Measurements from ENCODE around the gene TMEM273. TPM values are rescaled to one million over a fixed set of nuclear protein-coding genes. Genes with fewer than 3 reads are reported as not detected.

TMEM273 gene
- total RNA-seq = 1.7 TPM

- peak; percentile 66 for DNase-seq
Observed at GRCh38 chr10:49187950-49188761, at the start of gene TMEM273. TMEM273 (minus strand) TSS chr10:49188391; CDS start chr10:49188336, 55 bp downstream.

GRCh38 chr10:49237985-49238384, 49.8 kb upstream of the TMEM273 start:
- DNase-seq = no peak

GRCh38 chr10:49235392-49235791, 47.2 kb upstream of the TMEM273 start:
- no peak for DNase-seq

GRCh38 chr10:49231086-49231820, 43.1 kb upstream of the TMEM273 start:
- no peak for DNase-seq

DNA sequence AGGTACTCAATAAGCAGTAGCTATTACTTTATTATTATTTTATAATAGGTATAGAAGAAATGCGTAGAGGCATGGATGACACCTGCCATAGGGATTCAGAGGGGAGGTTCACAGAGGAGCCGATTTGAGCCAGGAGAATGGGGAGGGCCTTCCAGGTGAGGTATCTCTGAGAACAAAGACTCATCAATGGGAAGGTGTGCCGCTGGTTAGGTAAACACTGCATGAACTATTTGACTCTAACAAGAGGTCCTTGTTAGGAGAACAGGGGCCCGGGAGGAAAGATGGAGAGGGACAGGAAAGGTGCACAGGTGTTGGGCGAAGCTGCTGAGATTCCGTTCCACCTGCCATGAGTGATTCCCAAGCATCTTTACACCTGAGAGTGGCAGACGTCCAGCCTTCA, 41.8 kb upstream of the TMEM273 start:
- no peak for DNase-seq

- DNase-seq = no peak
Observed at GRCh38 chr10:49228677-49229076, 40.5 kb upstream of the TMEM273 start.

DNA sequence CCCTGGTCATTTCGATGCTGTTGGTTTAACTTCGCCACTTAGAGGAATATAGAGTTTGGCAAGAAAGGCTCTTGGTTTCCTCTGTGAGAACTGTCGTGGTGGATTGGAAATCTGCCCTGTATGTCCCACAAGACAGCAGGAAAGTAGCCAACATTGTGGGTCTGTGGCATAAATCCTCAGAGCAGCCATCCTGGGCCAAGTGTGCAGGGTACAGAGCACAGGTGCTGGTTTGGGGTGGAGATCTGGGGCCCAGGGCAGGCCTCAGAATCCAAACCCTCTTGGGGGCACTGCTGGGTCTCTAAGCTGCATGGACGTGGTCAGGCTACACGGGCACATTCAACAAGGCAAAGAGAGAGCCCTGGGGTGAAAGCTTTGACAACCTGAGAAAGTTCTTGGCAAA, 39.2 kb upstream of the TMEM273 start:
- no peak for DNase-seq

- no peak for DNase-seq
Observed at GRCh38 chr10:49226594-49226993, 38.4 kb upstream of the TMEM273 start.

DNA sequence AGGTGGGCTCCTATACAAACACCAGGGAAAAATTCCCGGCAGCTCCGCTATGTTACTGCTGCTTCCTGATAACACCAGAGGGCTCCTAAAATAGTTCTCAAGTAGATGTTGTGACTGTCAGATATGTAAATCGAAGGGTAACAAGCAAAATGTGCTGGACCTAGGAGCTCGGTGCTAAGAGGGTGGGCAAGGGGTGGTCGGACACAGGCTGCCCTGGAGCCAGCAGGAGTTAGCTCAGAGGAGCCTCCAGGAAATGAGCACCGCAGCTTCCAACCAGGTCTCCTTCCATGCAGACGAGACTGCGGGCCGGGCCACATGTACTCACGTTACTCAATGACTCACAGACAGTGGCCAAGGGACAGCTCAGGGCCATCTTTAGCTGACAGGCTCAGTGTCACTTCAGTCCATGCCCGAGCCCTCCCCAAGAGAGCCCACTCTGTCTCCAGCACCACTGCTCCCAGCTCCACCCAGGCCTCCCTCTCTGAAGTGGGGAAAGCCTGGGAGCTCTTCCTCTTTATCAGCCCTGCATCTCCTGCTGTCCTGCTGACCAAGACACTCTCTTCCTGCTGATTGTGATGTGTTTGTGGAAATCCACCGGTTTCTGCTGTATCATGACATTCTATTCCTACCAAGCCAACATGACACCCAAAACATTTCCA, 37.2 kb upstream of the TMEM273 start:
- DNase-seq = no peak

- DNase-seq = no peak
Observed at GRCh38 chr10:49223205-49223604, 35.0 kb upstream of the TMEM273 start.

DNA sequence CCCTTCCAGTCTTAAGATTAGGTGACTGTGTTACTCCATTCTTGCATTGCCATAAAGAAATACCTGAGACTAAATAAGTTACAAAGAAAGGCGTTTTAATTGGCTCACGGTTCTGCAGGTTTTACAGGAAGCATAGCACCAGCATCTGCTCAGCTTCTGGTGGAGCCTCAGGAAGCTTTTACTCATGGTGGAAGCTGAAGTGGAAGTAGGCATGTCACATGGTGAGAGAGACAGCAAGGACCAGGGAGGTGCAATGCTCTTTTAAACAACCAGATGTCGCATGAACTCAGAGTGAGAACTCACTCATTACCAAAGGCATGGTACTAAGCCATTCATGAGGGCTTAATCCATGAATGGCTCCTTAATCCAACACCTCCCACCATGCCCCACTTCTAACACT, 34.0 kb upstream of the TMEM273 start:
- no peak for DNase-seq

DNA sequence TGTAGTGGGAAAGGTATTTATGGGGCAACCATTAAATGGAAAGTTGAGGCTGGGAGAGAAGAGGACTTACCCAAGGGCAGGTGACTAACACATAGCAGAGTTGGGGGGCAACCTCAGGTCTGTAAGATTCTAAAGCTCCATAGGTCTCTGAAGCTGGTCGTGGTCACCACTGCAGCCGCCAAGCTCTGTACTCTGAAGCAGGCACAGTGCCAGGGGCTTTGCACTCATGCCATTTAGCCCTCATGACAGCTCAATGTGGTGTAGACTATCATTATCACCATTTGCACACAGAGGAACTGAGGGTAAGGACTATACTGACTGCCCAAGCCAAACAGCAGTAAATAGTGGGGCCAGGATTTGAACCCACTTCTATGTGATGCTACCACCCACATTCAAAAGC, 32.5 kb upstream of the TMEM273 start:
- DNase-seq = no peak

- DNase-seq = no peak
Observed at GRCh38 chr10:49220031-49220430, 31.8 kb upstream of the TMEM273 start.

- DNase-seq = no peak
Observed at GRCh38 chr10:49219248-49219647, 31.1 kb upstream of the TMEM273 start.

DNA sequence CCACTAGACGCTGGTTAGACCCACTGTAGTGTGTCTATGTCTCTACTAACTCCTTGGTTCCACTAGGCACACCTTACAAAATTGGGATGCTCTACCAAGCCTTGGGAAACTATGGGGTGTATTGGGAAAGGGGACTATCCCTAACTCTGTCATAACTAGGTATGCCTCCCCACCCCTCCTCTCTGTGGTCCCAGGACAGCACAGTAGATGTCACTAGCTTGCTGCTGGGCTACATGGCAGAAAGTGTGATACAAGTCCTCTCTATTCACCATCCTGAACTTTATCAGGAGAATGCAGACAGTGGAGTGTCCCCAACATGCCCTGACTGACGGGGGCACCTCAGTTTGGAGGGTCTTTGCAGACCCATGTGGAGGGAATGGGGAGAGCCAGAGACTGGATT, 30.3 kb upstream of the TMEM273 start:
- DNase-seq = no peak

DNA sequence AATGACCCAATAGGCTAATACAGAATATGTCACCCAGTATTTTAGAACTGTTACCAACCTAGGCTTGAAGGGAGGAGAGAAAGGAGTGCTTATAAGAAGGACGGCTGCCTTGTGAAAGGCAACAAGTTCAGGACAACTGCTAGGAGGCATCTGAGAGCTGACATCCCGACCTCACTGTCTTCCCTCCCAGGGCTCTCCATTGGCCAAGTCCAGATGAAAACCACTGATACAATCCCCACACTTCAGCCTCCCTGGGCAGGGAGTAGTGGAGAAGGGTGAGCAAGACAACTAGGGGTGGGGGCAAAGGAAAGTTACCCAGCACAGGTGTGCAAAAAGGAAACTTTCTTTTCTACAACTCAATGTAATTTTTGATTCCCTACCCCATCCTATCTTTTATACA, 29.5 kb upstream of the TMEM273 start:
- DNase-seq = no peak

- DNase-seq = no peak
Observed at GRCh38 chr10:49213211-49213610, 25.0 kb upstream of the TMEM273 start.

- no peak for DNase-seq
Observed at GRCh38 chr10:49212783-49213182, 24.6 kb upstream of the TMEM273 start.

DNA sequence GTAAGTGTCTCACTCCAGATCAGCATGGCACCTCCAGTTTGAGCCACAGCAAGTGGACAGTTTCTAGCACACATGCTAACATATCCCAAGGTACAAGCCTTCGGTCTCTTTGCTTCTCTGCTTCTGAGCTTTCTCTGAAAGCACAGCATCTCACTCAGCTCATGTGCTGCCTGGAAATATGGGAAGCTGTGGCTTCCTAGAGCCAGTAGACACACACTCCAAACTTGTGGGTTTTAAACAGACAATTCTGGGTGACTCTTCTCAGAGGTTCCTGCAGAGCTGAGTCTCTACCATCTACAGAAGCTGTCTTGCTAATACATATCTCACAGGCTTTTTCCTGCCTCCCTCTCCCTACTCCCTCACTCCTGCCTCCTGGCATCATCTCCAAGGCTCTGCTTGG, 23.9 kb upstream of the TMEM273 start:
- DNase-seq = no peak

DNA sequence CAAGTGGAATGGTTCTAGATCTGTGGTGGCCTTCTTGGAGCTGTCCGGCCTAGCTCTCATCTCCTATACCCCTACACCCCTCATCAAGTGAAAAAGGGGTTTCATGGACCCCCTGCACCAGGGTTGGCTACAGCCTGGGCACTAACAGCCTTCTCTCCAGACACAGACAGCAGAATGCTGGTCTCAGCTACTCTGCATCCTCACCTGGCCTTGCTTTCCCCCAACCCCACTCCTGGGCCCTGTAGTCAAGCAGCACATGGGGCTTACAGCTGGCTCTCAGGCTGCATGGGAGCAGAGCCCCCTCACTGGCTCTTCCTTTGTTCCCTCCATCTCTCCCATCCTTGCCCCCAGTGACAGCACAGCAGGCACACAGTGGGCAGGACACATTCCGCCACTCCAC, 20.8 kb upstream of the TMEM273 start:
- no peak for DNase-seq

DNA sequence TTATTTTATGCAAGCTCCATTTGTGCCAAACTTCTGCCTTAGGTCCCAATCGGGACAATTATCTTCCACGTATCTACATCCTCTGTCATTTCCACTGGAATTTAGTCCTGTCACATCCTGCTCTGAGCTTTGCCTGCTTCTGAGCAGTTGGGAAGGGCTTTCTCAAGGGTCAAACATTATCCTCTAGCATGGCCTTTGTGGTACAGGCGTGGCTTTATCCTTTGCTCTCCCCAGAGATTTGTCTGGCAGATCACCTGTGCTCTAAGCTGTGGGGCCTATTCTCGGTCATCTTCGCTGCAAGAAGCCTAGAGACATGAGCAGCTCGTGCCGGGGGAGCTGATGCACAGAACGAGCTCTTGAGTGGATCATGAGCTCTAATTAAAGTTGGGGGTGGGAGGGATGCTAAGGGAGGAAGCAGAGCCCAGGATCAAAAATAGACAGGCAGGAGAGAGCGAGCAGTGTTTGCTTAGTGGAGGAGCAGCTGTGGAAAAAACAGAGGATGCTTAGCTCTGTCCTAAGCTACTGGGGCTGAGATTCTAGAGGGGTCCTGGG, 19.8 kb upstream of the TMEM273 start:
- no peak for DNase-seq

- no peak for DNase-seq
Observed at GRCh38 chr10:49207113-49207512, 18.9 kb upstream of the TMEM273 start.

- no peak for DNase-seq
Observed at GRCh38 chr10:49205206-49205605, 17.0 kb upstream of the TMEM273 start.
